Fibroblast of upper back skin (primary cell): ENCODE results near the gene CUX1.
"Not testable (repeated sequence)": the region's sequence is repeated elsewhere in the genome, so short reads cannot be mapped to it uniquely, and the experiment has no call there.

ENCODE experiments used
- DNase-seq: peaks from one replicate; pipeline ENCODE4 v3.0.0-alpha.2; 2013

Gene CUX1

GRCh38 chr7:101875283-101875846 lies 57.9 kb downstream of the CUX1 start:
- no peak for DNase-seq

GRCh38 chr7:101877882-101878591 lies 60.6 kb downstream of the CUX1 start:
- no peak for DNase-seq

GRCh38 chr7:101878938-101879337 lies 61.5 kb downstream of the CUX1 start:
- DNase-seq: no peak

GRCh38 chr7:101879565-101879964 lies 62.1 kb downstream of the CUX1 start:
- no peak for DNase-seq

GRCh38 chr7:101880282-101881054 lies 63.0 kb downstream of the CUX1 start:
- DNase-seq: no peak

GRCh38 chr7:101882005-101882421 lies 64.6 kb downstream of the CUX1 start:
- peak; percentile 85 for DNase-seq

GRCh38 chr7:101882595-101883564 lies 65.5 kb downstream of the CUX1 start:
- peak; percentile 100 for DNase-seq

- no peak for DNase-seq
Measured at GRCh38 chr7:101884671-101885596, 67.5 kb downstream of the CUX1 start.

- no peak for DNase-seq
Measured at GRCh38 chr7:101885597-101885955, 68.2 kb downstream of the CUX1 start.

GRCh38 chr7:101887352-101887751 lies 69.9 kb downstream of the CUX1 start:
- not testable (repeated sequence) for DNase-seq

- not testable (repeated sequence) for DNase-seq
Measured at GRCh38 chr7:101888564-101888963, 71.1 kb downstream of the CUX1 start.

- DNase-seq: no peak
Measured at GRCh38 chr7:101890749-101891523, 73.5 kb downstream of the CUX1 start.

GRCh38 chr7:101891936-101892640 lies 74.7 kb downstream of the CUX1 start:
- DNase-seq: no peak

- DNase-seq: no peak
Measured at GRCh38 chr7:101893341-101894082, 76.1 kb downstream of the CUX1 start.

- DNase-seq: no peak
Measured at GRCh38 chr7:101896316-101896715, 78.9 kb downstream of the CUX1 start.

GRCh38 chr7:101896941-101897340 lies 79.5 kb downstream of the CUX1 start:
- no peak for DNase-seq

- DNase-seq: peak; percentile 70
Measured at GRCh38 chr7:101898106-101898505, 80.7 kb downstream of the CUX1 start.

GRCh38 chr7:101899616-101900015 lies 82.2 kb downstream of the CUX1 start:
- DNase-seq: no peak

- no peak for DNase-seq
Measured at GRCh38 chr7:101900103-101900502, 82.7 kb downstream of the CUX1 start.
